HEK293 (cell line): ENCODE results near the gene AGXT.

Experiments
- CTCF ChIA-PET: fragments of 350-600 bp; formaldehyde crosslinking; extraction: SDS; loops from one replicate; lab custom pipeline; 2021; ENCODE audit warnings: antibody characterized with exemption; lab: Yijun Ruan, JAX
- POLR2A ChIA-PET: fragments of 300-600 bp; formaldehyde crosslinking; extraction: SDS; loops from one replicate; lab custom pipeline; 2020; ENCODE audit warnings: antibody characterized with exemption, inconsistent platforms; lab: Yijun Ruan, JAX
- H3K27ac ChIP-seq: fragments of 200-500 bp; sonication (Bioruptor generic); 2 replicates; pipeline ENCODE4 v1.5.1; 2014; ENCODE audit warnings: low read depth, low read length, control low read depth, inconsistent platforms; ENCODE audit errors: extremely low read depth
- H3K36me3 ChIP-seq, 2 experiments: fragments of 200-500 bp in 1 of 2; sonication (Bioruptor generic) in 1 of 2; 1 replicate in 1 of 2; 2 replicates in 1 of 2; pipeline ENCODE4 v1.5.1; 2014 to 2017; ENCODE audit warnings: inconsistent platforms in 2 of 2, low read length in 2 of 2; ENCODE audit not compliant: control insufficient read depth in 2 of 2, insufficient read depth in 1 of 2
- H3K4me1 ChIP-seq: fragments of 200-500 bp; sonication (Bioruptor generic); 2 replicates; pipeline ENCODE4 v1.5.1; 2014; ENCODE audit warnings: mild to moderate bottlenecking, low read length, inconsistent platforms; ENCODE audit not compliant: control insufficient read depth, insufficient read depth
- H3K4me3 ChIP-seq: 2 replicates; pipeline ENCODE4 v1.5.1; 2011; ENCODE audit warnings: low read depth, mild to moderate bottlenecking, control low read depth, low read length, moderate library complexity
- H3K9me3 ChIP-seq: fragments of 200-500 bp; sonication (Bioruptor generic); 2 replicates; pipeline ENCODE4 v1.5.1; 2014; ENCODE audit warnings: low read depth, low read length, inconsistent platforms; ENCODE audit not compliant: control insufficient read depth, insufficient read depth
- ATF2 ChIP-seq: fragments of 450-650 bp; formaldehyde crosslinking; IDR thresholded peaks from 2 replicates; pipeline ENCODE4 v1.5.1; 2016; ENCODE audit warnings: missing biosample characterization, missing genetic modification characterization, low read depth
- KLF9 ChIP-seq: fragments of 450-650 bp; formaldehyde crosslinking; IDR thresholded peaks from 2 replicates; pipeline ENCODE4 v1.5.1; 2016; ENCODE audit warnings: missing biosample characterization, missing genetic modification characterization, low read depth
- PRDM4 ChIP-seq: fragments of 450-650 bp; formaldehyde crosslinking; IDR thresholded peaks from 2 replicates; pipeline ENCODE4 v1.5.1; 2017; ENCODE audit warnings: missing biosample characterization, missing genetic modification characterization
- WT1 ChIP-seq: fragments of 450-650 bp; formaldehyde crosslinking; IDR thresholded peaks from 2 replicates; pipeline ENCODE4 v1.5.1; 2016; ENCODE audit warnings: missing biosample characterization, missing genetic modification characterization
- ZBTB48 ChIP-seq: fragments of 450-650 bp; formaldehyde crosslinking; IDR thresholded peaks from 2 replicates; pipeline ENCODE4 v1.5.1; 2016; ENCODE audit warnings: missing biosample characterization, missing genetic modification characterization
- ZFP69B ChIP-seq: fragments of 450-650 bp; formaldehyde crosslinking; IDR thresholded peaks from 2 replicates; pipeline ENCODE4 v1.5.1; 2016; ENCODE audit warnings: missing biosample characterization, missing genetic modification characterization
- ZIC2 ChIP-seq: fragments of 450-650 bp; formaldehyde crosslinking; IDR thresholded peaks from 2 replicates; pipeline ENCODE4 v1.5.1; 2016; ENCODE audit warnings: missing biosample characterization, missing genetic modification characterization
- ZNF157 ChIP-seq: fragments of 450-650 bp; formaldehyde crosslinking; IDR thresholded peaks from 2 replicates; pipeline ENCODE4 v1.5.1; 2016; ENCODE audit warnings: missing biosample characterization, missing genetic modification characterization
- ZNF169 ChIP-seq: fragments of 450-650 bp; formaldehyde crosslinking; IDR thresholded peaks from 2 replicates; pipeline ENCODE4 v1.5.1; 2016; ENCODE audit warnings: missing biosample characterization, missing genetic modification characterization
- ZNF24 ChIP-seq: fragments of 450-650 bp; formaldehyde crosslinking; IDR thresholded peaks from 2 replicates; pipeline ENCODE4 v1.5.1; 2016; ENCODE audit warnings: missing biosample characterization, missing genetic modification characterization
- ZNF26 ChIP-seq: fragments of 450-650 bp; formaldehyde crosslinking; IDR thresholded peaks from 2 replicates; pipeline ENCODE4 v1.5.1; 2016; ENCODE audit warnings: missing biosample characterization, missing genetic modification characterization
- ZNF302 ChIP-seq: fragments of 450-650 bp; formaldehyde crosslinking; IDR thresholded peaks from 2 replicates; pipeline ENCODE4 v1.5.1; 2016; ENCODE audit warnings: missing biosample characterization, missing genetic modification characterization, low read depth
- ZNF423 ChIP-seq: fragments of 450-650 bp; formaldehyde crosslinking; IDR thresholded peaks from 2 replicates; pipeline ENCODE4 v1.5.1; 2016; ENCODE audit warnings: missing biosample characterization, missing genetic modification characterization
- ZNF426 ChIP-seq: fragments of 450-650 bp; formaldehyde crosslinking; IDR thresholded peaks from 2 replicates; pipeline ENCODE4 v1.5.1; 2017; ENCODE audit warnings: missing biosample characterization, missing genetic modification characterization, mild to moderate bottlenecking, inconsistent platforms, moderate library complexity
- ZNF596 ChIP-seq: fragments of 450-650 bp; IDR thresholded peaks from 2 replicates; pipeline ENCODE4 v1.5.0; 2018; ENCODE audit warnings: missing biosample characterization, mild to moderate bottlenecking, missing genetic modification characterization, moderate library complexity
- ZNF76 ChIP-seq: fragments of 450-650 bp; formaldehyde crosslinking; IDR thresholded peaks from 2 replicates; pipeline ENCODE4; 2016; ENCODE audit warnings: low read depth, missing biosample characterization, missing genetic modification characterization, borderline replicate concordance
- ZNF843 ChIP-seq: fragments of 450-650 bp; formaldehyde crosslinking; IDR thresholded peaks from 2 replicates; pipeline ENCODE4 v1.5.1; 2016; ENCODE audit warnings: missing biosample characterization, missing genetic modification characterization
- ZSCAN16 ChIP-seq: fragments of 450-650 bp; formaldehyde crosslinking; IDR thresholded peaks from 2 replicates; pipeline ENCODE4 v1.5.1; 2016; ENCODE audit warnings: missing biosample characterization, missing genetic modification characterization

Gene AGXT

GRCh38 chr2:240858321-240858720 is 10.3 kb upstream of the AGXT start (continued):
- TF ChIP-seq ATF2 (tag by site-specific recombination) (no peak), WT1 (tag by site-specific recombination) (no peak), ZNF423 (tag by site-specific recombination) (no peak), PRDM4 (no peak), ZNF26 (tag by site-specific recombination) (no peak), ZNF76 (tag by site-specific recombination) (no peak)

- no peaks in the 10 kb centered on the region for H3K4me1 ChIP-seq
- no peak for TF ChIP-seq ZBTB48 (tag by site-specific recombination)
- ChIA-PET CTCF (interaction anchor here (0.9 to 3.1 kb wide), 2 partner anchors 8 to 18 kb away, joined by 4 to 18 read pairs; no protein-coding TSS in a partner anchor), POLR2A (no interaction called here)
- no peak overlapping the region for H3K27ac ChIP-seq
- H3K36me3 ChIP-seq = no peaks in the 10 kb centered on the region
- H3K4me3 ChIP-seq = no peak overlapping the region
- no peaks in the 10 kb centered on the region for H3K9me3 ChIP-seq
Observed at GRCh38 chr2:240858871-240859270, 9.8 kb upstream of the AGXT start.

GRCh38 chr2:240861547-240861946 is 7.1 kb upstream of the AGXT start:
- Histone ChIP-seq H3K36me3 (no peaks in the 10 kb centered on the region), H3K27ac (no peak overlapping the region), H3K4me1 (no peaks in the 10 kb centered on the region), H3K4me3 (no peak overlapping the region), H3K9me3 (no peaks in the 10 kb centered on the region)
- CTCF ChIA-PET = interaction anchor here (0.7 to 3.1 kb wide), 4 partner anchors 10 to 217 kb away, joined by 3 to 18 read pairs (median 4); no protein-coding TSS in a partner anchor
- TF ChIP-seq ZNF596 (no peak), ZBTB48 (tag by site-specific recombination) (no peak), WT1 (tag by site-specific recombination) (no peak), ZNF157 (tag by site-specific recombination) (no peak), ZFP69B (tag by site-specific recombination) (no peak), ZNF169 (tag by site-specific recombination) (no peak), KLF9 (tag by site-specific recombination) (no peak), ZNF843 (tag by site-specific recombination) (no peak), ZNF302 (tag by site-specific recombination) (no peak), ZSCAN16 (tag by site-specific recombination) (no peak), ZNF426 (no peak), ZNF24 (tag by site-specific recombination) (no peak), ZIC2 (tag by site-specific recombination) (no peak)
- POLR2A ChIA-PET = interaction anchor here (0.6 kb wide), 1 partner anchor 358 kb away, joined by 4 read pairs; no protein-coding TSS in a partner anchor
